CD4-positive, alpha-beta memory T cell (primary cell): ENCODE data around the gene GHRH. TPM values are rescaled to one million over a fixed set of nuclear protein-coding genes. Genes with fewer than 3 reads are reported as not detected.

Experiments used
- CTCF ChIA-PET: fragments of 350-600 bp; sonication (Branson Sonifier 250); formaldehyde crosslinking; loops from one replicate; lab custom pipeline; 2021; ENCODE audit warnings: inconsistent platforms; ENCODE audit not compliant: partially characterized antibody; lab: Charles Lee
- POLR2A ChIA-PET: fragments of 350-600 bp; sonication (Branson Sonifier 250); formaldehyde crosslinking; loops from one replicate; lab custom pipeline; 2021; ENCODE audit not compliant: partially characterized antibody; lab: Charles Lee
- DNase-seq, 5 donors: peaks; one replicate each; pipeline versions ENCODE4 v3.0.0 to v3.0.0-alpha.2; 2020 to 2022; ENCODE audit warnings: mixed read lengths in 1 of 5
- H3K27ac ChIP-seq: one replicate; pipeline ENCODE4 v1.7.0; 2013; ENCODE audit warnings: low read depth, low read length
- H3K27me3 ChIP-seq: 2 replicates; pipeline ENCODE4 v1.7.0; 2013; ENCODE audit warnings: mild to moderate bottlenecking, low read length, moderate library complexity; ENCODE audit not compliant: insufficient read depth
- H3K36me3 ChIP-seq: 2 replicates; pipeline ENCODE4 v1.7.0; 2013; ENCODE audit warnings: mild to moderate bottlenecking, low read length, moderate library complexity; ENCODE audit not compliant: insufficient read depth
- H3K4me1 ChIP-seq: 2 replicates; pipeline ENCODE4 v1.7.0; 2013; ENCODE audit warnings: mild to moderate bottlenecking, low read length, moderate library complexity; ENCODE audit not compliant: insufficient read depth
- H3K4me3 ChIP-seq, 2 donors: one replicate each; pipeline ENCODE4 v1.7.0; 2013; ENCODE audit warnings: low read length in 2 of 2, mild to moderate bottlenecking in 1 of 2
- H3K9me3 ChIP-seq, 2 donors: one replicate each; pipeline ENCODE4 v1.7.0; 2013; ENCODE audit warnings: low read length in 2 of 2, control low read depth in 1 of 2; ENCODE audit not compliant: control insufficient read depth in 1 of 2
- H3K27ac Mint-ChIP-seq, 7 donors: one replicate each; pipeline ENCODE4 v1.8.0; 2020 to 2021; ENCODE audit warnings: mixed read lengths in 7 of 7, mild to moderate bottlenecking in 6 of 7, inconsistent platforms in 3 of 7, moderate library complexity in 3 of 7
- H3K27me3 Mint-ChIP-seq, 2 donors: one replicate each; pipeline ENCODE4 v1.8.0; 2020 to 2021; ENCODE audit warnings: mixed read lengths in 2 of 2
- H3K36me3 Mint-ChIP-seq, 2 donors: one replicate each; pipeline ENCODE4 v1.8.0; 2020 to 2021; ENCODE audit warnings: mixed read lengths in 2 of 2, inconsistent platforms in 1 of 2, mild to moderate bottlenecking in 1 of 2
- H3K4me1 Mint-ChIP-seq, 4 donors: one replicate each; pipeline ENCODE4 v1.8.0; 2020 to 2021; ENCODE audit warnings: mixed read lengths in 4 of 4, mild to moderate bottlenecking in 1 of 4
- H3K4me3 Mint-ChIP-seq, 8 donors: one replicate each; pipeline ENCODE4 v1.8.0; 2020 to 2021; ENCODE audit warnings: mixed read lengths in 8 of 8, mild to moderate bottlenecking in 7 of 8, moderate library complexity in 6 of 8, inconsistent platforms in 3 of 8
- H3K9me3 Mint-ChIP-seq, 8 donors: one replicate each; pipeline ENCODE4 v1.8.0; 2020 to 2021; ENCODE audit warnings: mixed read lengths in 8 of 8, mild to moderate bottlenecking in 5 of 8, inconsistent platforms in 3 of 8, moderate library complexity in 1 of 8
- intact Hi-C: fragments of 100-400 bp; cut with micrococcal nuclease; formaldehyde crosslinking; loops from one replicate; pipeline ENCODE4 v1.15.1; 2023
- polyA plus RNA-seq, 2 donors: library from polyadenylated mRNA; unstranded; fragments of 300-500 nt; fragmentation: Illumina TruSeq; gene quantifications; one replicate each; pipeline ENCODE4 v1.2.3, GENCODE V29; 2021
- total RNA-seq, 2 experiments: library from RNA; stranded (reverse); gene quantifications; one replicate each; pipeline ENCODE4 v1.2.3, GENCODE V29; 2021

The GHRH gene
- total and polyA plus RNA-seq, 4 experiments from 2014 or later = not detected

- Histone ChIP-seq H3K27me3 (no peaks in the 10 kb centered on the region), H3K4me3 (no peak overlapping the region), H3K4me1 (no peaks in the 10 kb centered on the region), H3K27ac (no peak overlapping the region), H3K36me3 (peaks cover 30% of the 10 kb centered on the region), H3K9me3 (no peaks in the 10 kb centered on the region)
- H3K4me1 Mint-ChIP-seq = peaks cover 17 to 27% (median 19%) of the 10 kb centered on the region in 4 donors
- peaks cover 32 to 69% of the 10 kb centered on the region in 2 donors for H3K36me3 Mint-ChIP-seq
- no peak overlapping the region for H3K27ac Mint-ChIP-seq
- DNase-seq = no peak
- CTCF ChIA-PET = no interaction called here
- H3K9me3 Mint-ChIP-seq = no peaks in the 10 kb centered on the region
- H3K4me3 Mint-ChIP-seq = no peak overlapping the region
- POLR2A ChIA-PET = no interaction called here
- intact Hi-C loops = no loop called here
- H3K27me3 Mint-ChIP-seq = no peaks in the 10 kb centered on the region
These were observed 43.5 kb upstream of the GHRH start for GRCh38 chr20:37305079-37305478.

DNA sequence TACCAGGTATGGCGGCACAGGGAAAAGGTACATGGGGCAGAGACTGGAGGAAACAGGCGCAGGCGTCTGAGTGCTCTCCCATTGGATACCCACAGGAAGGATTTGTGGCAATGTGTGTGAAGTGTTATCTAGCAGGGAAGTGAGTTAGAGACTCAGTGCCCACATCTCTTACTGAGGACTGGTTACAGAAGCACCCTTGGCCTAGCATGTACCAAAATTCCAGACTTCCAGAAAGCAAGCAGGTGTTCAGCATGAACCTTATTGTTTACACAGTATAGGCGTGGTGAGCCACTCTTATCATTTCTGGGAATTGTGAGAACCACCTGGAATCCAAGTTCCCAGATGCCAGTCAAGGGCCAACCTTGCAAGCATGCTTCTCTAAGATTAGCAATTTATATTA is 42.0 kb upstream of the GHRH start:
- Histone ChIP-seq H3K27ac (no peak overlapping the region), H3K4me3 (no peak overlapping the region), H3K36me3 (peaks cover 30% of the 10 kb centered on the region), H3K4me1 (no peaks in the 10 kb centered on the region), H3K9me3 (no peaks in the 10 kb centered on the region), H3K27me3 (no peaks in the 10 kb centered on the region)
- ChIA-PET CTCF (no interaction called here), POLR2A (no interaction called here)
- Mint-ChIP-seq H3K36me3 (peaks cover 36 to 64% of the 10 kb centered on the region in 2 donors), H3K27ac (peak overlapping the region in 1 of 7 donors; percentile 35), H3K9me3 (no peaks in the 10 kb centered on the region), H3K27me3 (no peaks in the 10 kb centered on the region), H3K4me1 (peaks cover 15 to 26% (median 17%) of the 10 kb centered on the region in 4 donors), H3K4me3 (no peak overlapping the region)
- intact Hi-C loops = no loop called here
- DNase-seq = no peak

GRCh38 chr20:37302981-37303380 is 41.4 kb upstream of the GHRH start:
- Histone ChIP-seq H3K4me3 (no peak overlapping the region), H3K27ac (no peak overlapping the region), H3K36me3 (peaks cover 26% of the 10 kb centered on the region), H3K4me1 (no peaks in the 10 kb centered on the region), H3K9me3 (no peaks in the 10 kb centered on the region), H3K27me3 (no peaks in the 10 kb centered on the region)
- H3K4me1 Mint-ChIP-seq = peaks cover 13 to 21% (median 17%) of the 10 kb centered on the region in 4 donors
- H3K9me3 Mint-ChIP-seq = no peaks in the 10 kb centered on the region
- H3K27ac Mint-ChIP-seq = no peak overlapping the region
- no peak for DNase-seq
- peaks cover 40 to 64% of the 10 kb centered on the region in 2 donors for H3K36me3 Mint-ChIP-seq
- intact Hi-C loops = no loop called here
- ChIA-PET CTCF (no interaction called here), POLR2A (no interaction called here)
- no peaks in the 10 kb centered on the region for H3K27me3 Mint-ChIP-seq
- H3K4me3 Mint-ChIP-seq = no peak overlapping the region

- H3K9me3 ChIP-seq = no peaks in the 10 kb centered on the region
- H3K4me3 ChIP-seq = no peak overlapping the region
- peaks cover 26% of the 10 kb centered on the region for H3K36me3 ChIP-seq
- Mint-ChIP-seq H3K4me3 (no peak overlapping the region), H3K27me3 (no peaks in the 10 kb centered on the region), H3K4me1 (peaks cover 12 to 30% (median 21%) of the 10 kb centered on the region in 4 donors), H3K27ac (peak overlapping the region in 2 of 7 donors; percentile 43 to 77), H3K9me3 (no peaks in the 10 kb centered on the region), H3K36me3 (peaks cover 40 to 68% of the 10 kb centered on the region in 2 donors)
- H3K4me1 ChIP-seq = peaks cover 3% of the 10 kb centered on the region
- no peaks in the 10 kb centered on the region for H3K27me3 ChIP-seq
- intact Hi-C loops = no loop called here
- DNase-seq = no peak
- POLR2A ChIA-PET = no interaction called here
- CTCF ChIA-PET = no interaction called here
- H3K27ac ChIP-seq = no peak overlapping the region
These were observed 39.9 kb upstream of the GHRH start for GRCh38 chr20:37301558-37301957.

- CTCF ChIA-PET = no interaction called here
- peaks cover 6% of the 10 kb centered on the region for H3K4me1 ChIP-seq
- peaks cover 26% of the 10 kb centered on the region for H3K36me3 ChIP-seq
- H3K4me3 Mint-ChIP-seq = no peak overlapping the region
- H3K36me3 Mint-ChIP-seq = peaks cover 39 to 66% of the 10 kb centered on the region in 2 donors
- POLR2A ChIA-PET = no interaction called here
- H3K4me3 ChIP-seq = no peak overlapping the region
- no peak for DNase-seq
- H3K9me3 ChIP-seq = no peaks in the 10 kb centered on the region
- H3K27me3 ChIP-seq = no peaks in the 10 kb centered on the region
- no peaks in the 10 kb centered on the region for H3K27me3 Mint-ChIP-seq
- H3K27ac Mint-ChIP-seq = no peak overlapping the region
- intact Hi-C loops = no loop called here
- no peak overlapping the region for H3K27ac ChIP-seq
- no peaks in the 10 kb centered on the region for H3K9me3 Mint-ChIP-seq
- H3K4me1 Mint-ChIP-seq = peaks cover 16 to 34% (median 24%) of the 10 kb centered on the region in 4 donors
These were observed 39.5 kb upstream of the GHRH start for GRCh38 chr20:37301120-37301519.

GRCh38 chr20:37299718-37300528 is 38.3 kb upstream of the GHRH start:
- H3K36me3 Mint-ChIP-seq = peaks cover 39 to 59% of the 10 kb centered on the region in 2 donors
- peak overlapping the region in 3 of 7 donors; percentile 30 to 70 (median 39) for H3K27ac Mint-ChIP-seq
- DNase-seq = no peak
- peaks cover 26% of the 10 kb centered on the region for H3K36me3 ChIP-seq
- H3K27me3 ChIP-seq = no peaks in the 10 kb centered on the region
- no peak overlapping the region for H3K4me3 Mint-ChIP-seq
- intact Hi-C loops = no loop called here
- peaks cover 7% of the 10 kb centered on the region for H3K4me1 ChIP-seq
- H3K4me3 ChIP-seq = no peak overlapping the region
- H3K27me3 Mint-ChIP-seq = no peaks in the 10 kb centered on the region
- ChIA-PET POLR2A (no interaction called here), CTCF (interaction anchor here (1.2 kb wide), 1 partner anchor 85 kb away, joined by 3 read pairs; no protein-coding TSS in a partner anchor)
- H3K9me3 ChIP-seq = no peaks in the 10 kb centered on the region
- H3K4me1 Mint-ChIP-seq = peaks cover 22 to 45% (median 30%) of the 10 kb centered on the region in 4 donors
- H3K27ac ChIP-seq = no peak overlapping the region
- H3K9me3 Mint-ChIP-seq = no peaks in the 10 kb centered on the region

DNA sequence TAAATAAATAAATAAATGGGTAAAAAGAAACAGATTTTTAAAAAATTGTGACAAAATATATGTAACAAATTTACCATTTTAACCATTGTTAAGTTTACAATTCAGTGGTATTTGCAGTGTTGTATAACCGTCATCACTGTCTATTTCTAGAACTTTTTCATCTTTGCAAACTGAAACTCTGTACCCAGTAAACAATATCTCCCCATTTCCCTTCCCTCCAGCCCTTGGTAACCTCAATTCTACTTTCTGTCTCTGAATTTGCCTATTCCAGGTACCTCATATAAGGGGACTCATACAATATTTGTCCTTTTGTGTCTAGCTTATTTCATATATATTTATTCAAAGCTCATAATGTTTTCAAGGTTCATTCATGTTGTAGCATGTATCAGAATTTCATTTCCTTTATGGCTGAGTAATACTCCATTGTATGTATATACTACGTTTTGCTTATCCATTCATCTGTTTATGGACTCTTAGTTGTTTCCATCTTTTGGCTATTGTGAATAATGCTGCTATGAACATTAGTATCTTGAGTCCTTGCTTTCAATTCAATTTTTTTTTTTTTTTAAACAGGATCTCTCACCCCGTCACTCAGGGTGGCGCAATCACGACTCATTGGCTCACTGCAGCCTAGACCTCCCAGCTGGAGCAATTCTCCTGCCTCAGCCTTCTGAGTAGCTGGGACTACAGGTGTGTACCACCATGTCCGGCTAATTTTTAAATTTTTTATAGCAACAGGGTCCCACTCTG is 36.8 kb upstream of the GHRH start:
- Histone ChIP-seq H3K4me3 (no peak overlapping the region), H3K4me1 (peaks cover 12% of the 10 kb centered on the region), H3K27me3 (no peaks in the 10 kb centered on the region), H3K27ac (no peak overlapping the region), H3K9me3 (no peaks in the 10 kb centered on the region), H3K36me3 (peaks cover 22% of the 10 kb centered on the region)
- intact Hi-C loops = no loop called here
- ChIA-PET CTCF (interaction anchor here (0.6 kb wide), 1 partner anchor 81 kb away, joined by 3 read pairs; no protein-coding TSS in a partner anchor), POLR2A (no interaction called here)
- H3K9me3 Mint-ChIP-seq = peaks cover 0 to 5% (median 0%) of the 10 kb centered on the region in 8 donors
- H3K27me3 Mint-ChIP-seq = no peaks in the 10 kb centered on the region
- no peak overlapping the region for H3K4me3 Mint-ChIP-seq
- H3K4me1 Mint-ChIP-seq = peaks cover 28 to 55% (median 36%) of the 10 kb centered on the region in 4 donors
- no peak for DNase-seq
- peaks cover 41 to 56% of the 10 kb centered on the region in 2 donors for H3K36me3 Mint-ChIP-seq
- H3K27ac Mint-ChIP-seq = peak overlapping the region in 1 of 7 donors; percentile 11
